ENCODE results near the gene FBH1.

DNA sequence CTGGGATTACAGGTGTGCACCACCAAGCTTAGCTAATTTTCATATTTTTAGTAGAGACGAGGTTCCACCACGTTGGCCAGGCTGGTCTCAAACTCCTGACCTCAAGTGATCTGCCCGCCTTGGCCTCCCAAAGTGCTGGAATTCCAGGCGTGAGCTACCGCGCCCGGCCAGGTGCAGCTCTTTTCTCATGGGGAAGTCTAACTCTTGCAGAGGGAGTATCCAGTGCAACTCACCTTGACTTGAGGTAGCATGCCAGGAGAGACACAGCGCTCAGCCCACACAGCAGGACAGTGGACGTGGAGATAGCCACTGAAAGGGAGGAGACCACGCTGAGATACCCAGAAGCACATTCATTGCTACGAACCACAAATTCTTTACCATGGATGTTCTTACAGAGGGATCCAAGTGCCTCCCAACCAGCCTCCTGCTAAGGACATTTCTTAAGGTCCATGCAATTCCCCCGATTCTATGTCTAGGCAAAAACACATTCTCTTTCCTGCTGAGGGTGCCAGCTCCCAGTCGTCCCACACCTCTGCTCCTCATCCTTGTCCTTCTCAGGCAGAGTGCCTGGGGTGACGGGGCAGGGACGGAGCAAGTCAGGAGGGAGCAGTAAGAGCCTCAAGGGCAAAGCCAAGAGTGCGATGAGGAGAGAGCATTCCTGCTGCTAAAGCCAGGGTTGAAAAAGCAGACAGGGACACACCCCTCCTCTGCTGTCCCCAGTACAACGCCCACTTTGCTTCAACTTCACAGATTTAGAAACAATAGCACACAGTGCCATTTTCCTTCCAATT lies 66.3 kb downstream of the FBH1 start:
- TF ChIP-seq, protein P1, sequence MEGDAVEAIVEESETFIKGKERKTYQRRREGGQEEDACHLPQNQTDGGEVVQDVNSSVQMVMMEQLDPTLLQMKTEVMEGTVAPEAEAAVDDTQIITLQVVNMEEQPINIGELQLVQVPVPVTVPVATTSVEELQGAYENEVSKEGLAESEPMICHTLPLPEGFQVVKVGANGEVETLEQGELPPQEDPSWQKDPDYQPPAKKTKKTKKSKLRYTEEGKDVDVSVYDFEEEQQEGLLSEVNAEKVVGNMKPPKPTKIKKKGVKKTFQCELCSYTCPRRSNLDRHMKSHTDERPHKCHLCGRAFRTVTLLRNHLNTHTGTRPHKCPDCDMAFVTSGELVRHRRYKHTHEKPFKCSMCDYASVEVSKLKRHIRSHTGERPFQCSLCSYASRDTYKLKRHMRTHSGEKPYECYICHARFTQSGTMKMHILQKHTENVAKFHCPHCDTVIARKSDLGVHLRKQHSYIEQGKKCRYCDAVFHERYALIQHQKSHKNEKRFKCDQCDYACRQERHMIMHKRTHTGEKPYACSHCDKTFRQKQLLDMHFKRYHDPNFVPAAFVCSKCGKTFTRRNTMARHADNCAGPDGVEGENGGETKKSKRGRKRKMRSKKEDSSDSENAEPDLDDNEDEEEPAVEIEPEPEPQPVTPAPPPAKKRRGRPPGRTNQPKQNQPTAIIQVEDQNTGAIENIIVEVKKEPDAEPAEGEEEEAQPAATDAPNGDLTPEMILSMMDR (IDR thresholded peaks at IDR 0.05; ENCODE audit: insufficient read depth, low read depth, low read length), result no peak
- TF ChIP-seq EZH2 (IDR thresholded peaks at IDR 0.05; ENCODE audit: insufficient read depth, low read length), result no peak
